Mesothelial cell of epicardium (in vitro differentiated cells): ENCODE results near the gene SPOCD1. TPM values are rescaled to one million over a fixed set of nuclear protein-coding genes. Genes with fewer than 3 reads are reported as not detected.

Source experiments
- DNase-seq, 2 experiments: peaks; one replicate each; pipeline ENCODE4 v3.0.0; 2021; ENCODE audit warnings: low spot score in 2 of 2; ENCODE audit not compliant: unreplicated experiment in 2 of 2
- H3K27ac Mint-ChIP-seq: 2 replicates; pipeline ENCODE4 v1.8.0; 2021; ENCODE audit warnings: mixed read lengths
- H3K27me3 Mint-ChIP-seq: 2 replicates; pipeline ENCODE4 v1.8.0; 2021; ENCODE audit warnings: low read depth, mixed read lengths
- H3K36me3 Mint-ChIP-seq: 2 replicates; pipeline ENCODE4 v1.8.0; 2021; ENCODE audit warnings: mixed read lengths
- H3K4me1 Mint-ChIP-seq: 2 replicates; pipeline ENCODE4 v1.8.0; 2021; ENCODE audit warnings: mixed read lengths
- H3K4me3 Mint-ChIP-seq: 2 replicates; pipeline ENCODE4 v1.8.0; 2021; ENCODE audit warnings: mild to moderate bottlenecking, moderate library complexity, mixed read lengths
- H3K9me3 Mint-ChIP-seq: 2 replicates; pipeline ENCODE4 v1.8.0; 2021; ENCODE audit warnings: mixed read lengths
- CTCF ChIP-seq: fragments of 200-600 bp; sonication (generic); IDR thresholded peaks from one replicate; pipeline ENCODE4 v1.5.0; 2021; ENCODE audit warnings: antibody characterized with exemption; ENCODE audit not compliant: unreplicated experiment
- total RNA-seq: library from RNA; stranded (reverse); gene quantifications from 3 replicates; pipeline ENCODE4 v1.2.1, GENCODE V29; 2021

SPOCD1 gene
- total RNA-seq, 1 donor from 2014 or later = 1.3 TPM

DNA sequence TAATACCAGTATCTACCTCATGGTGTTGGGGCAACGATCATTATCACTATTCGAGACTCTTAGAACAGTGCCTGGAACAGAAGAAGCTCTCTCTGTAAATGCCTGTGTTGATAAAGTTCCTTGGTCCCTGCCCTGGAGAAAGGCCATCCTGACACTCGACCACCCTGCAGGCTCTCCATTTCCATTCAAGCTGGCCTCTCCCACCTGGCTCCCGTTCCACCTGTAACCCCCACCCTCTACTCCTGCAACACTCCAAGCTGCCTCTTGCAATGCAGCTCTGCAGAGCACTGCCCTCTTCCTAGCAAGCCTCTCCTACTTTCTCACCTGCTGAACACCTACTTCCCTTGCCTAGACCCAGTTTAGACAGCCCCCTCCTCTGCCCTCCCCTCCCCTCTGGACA lies 6.1 kb downstream of the SPOCD1 start:
- H3K27ac Mint-ChIP-seq = no peak overlapping the region
- TF ChIP-seq CTCF = no peak
- H3K27me3 Mint-ChIP-seq = no peaks in the 10 kb centered on the region
- no peak for DNase-seq
- H3K9me3 Mint-ChIP-seq = no peaks in the 10 kb centered on the region
- H3K4me3 Mint-ChIP-seq = no peak overlapping the region
- peaks cover 1% of the 10 kb centered on the region for H3K4me1 Mint-ChIP-seq
- no peaks in the 10 kb centered on the region for H3K36me3 Mint-ChIP-seq

GRCh38 chr1:31807273-31808048 lies 8.4 kb downstream of the SPOCD1 start:
- H3K4me1 Mint-ChIP-seq = no peaks in the 10 kb centered on the region
- no peak overlapping the region for H3K27ac Mint-ChIP-seq
- no peak for DNase-seq
- H3K9me3 Mint-ChIP-seq = no peaks in the 10 kb centered on the region
- H3K4me3 Mint-ChIP-seq = no peak overlapping the region
- H3K27me3 Mint-ChIP-seq = no peaks in the 10 kb centered on the region
- H3K36me3 Mint-ChIP-seq = no peaks in the 10 kb centered on the region
- TF ChIP-seq CTCF = no peak

GRCh38 chr1:31805318-31805717 lies 10.5 kb downstream of the SPOCD1 start:
- H3K9me3 Mint-ChIP-seq = no peaks in the 10 kb centered on the region
- H3K27me3 Mint-ChIP-seq = no peaks in the 10 kb centered on the region
- no peak for TF ChIP-seq CTCF
- H3K27ac Mint-ChIP-seq = no peak overlapping the region
- no peaks in the 10 kb centered on the region for H3K4me1 Mint-ChIP-seq
- H3K4me3 Mint-ChIP-seq = no peak overlapping the region
- no peaks in the 10 kb centered on the region for H3K36me3 Mint-ChIP-seq
- DNase-seq = no peak

- H3K36me3 Mint-ChIP-seq = no peaks in the 10 kb centered on the region
- no peaks in the 10 kb centered on the region for H3K9me3 Mint-ChIP-seq
- DNase-seq = no peak
- H3K4me1 Mint-ChIP-seq = no peaks in the 10 kb centered on the region
- no peak overlapping the region for H3K4me3 Mint-ChIP-seq
- no peak for TF ChIP-seq CTCF
- H3K27me3 Mint-ChIP-seq = no peaks in the 10 kb centered on the region
- no peak overlapping the region for H3K27ac Mint-ChIP-seq
Measured at GRCh38 chr1:31804098-31804497, 11.7 kb downstream of the SPOCD1 start.

- Mint-ChIP-seq H3K27ac (no peak overlapping the region), H3K36me3 (no peaks in the 10 kb centered on the region), H3K27me3 (peaks cover 2% of the 10 kb centered on the region), H3K4me3 (no peak overlapping the region), H3K9me3 (no peaks in the 10 kb centered on the region), H3K4me1 (peaks cover 2% of the 10 kb centered on the region)
- DNase-seq = no peak
- no peak for TF ChIP-seq CTCF
Measured at GRCh38 chr1:31803610-31804009, 12.2 kb downstream of the SPOCD1 start.
